SK-N-SH (cell line): Measurements from ENCODE around the gene RBMS1.

Experiments used
- CTCF ChIP-seq: fragments of 200-600 bp; sonication (generic); IDR thresholded peaks from 2 replicates; pipeline ENCODE4 v1.6.1; 2017; ENCODE audit warnings: antibody characterized with exemption, mild to moderate bottlenecking, moderate library complexity
- EP300 ChIP-seq, 2 experiments: IDR thresholded peaks; 2 replicates each; pipeline versions ENCODE4 v1.4.0 to v1.6.1; 2012; ENCODE audit warnings: borderline replicate concordance in 1 of 2, low read depth in 1 of 2, low read length in 1 of 2
- MAX ChIP-seq: IDR thresholded peaks from 2 replicates; pipeline ENCODE4 v1.4.0; 2012; ENCODE audit warnings: low read depth
- MEF2A ChIP-seq: IDR thresholded peaks from 2 replicates; pipeline ENCODE4 v1.4.0; 2012; ENCODE audit warnings: low read depth, borderline replicate concordance
- POLR2AphosphoS5 ChIP-seq: IDR thresholded peaks from 2 replicates; pipeline ENCODE4 v1.6.1; 2012; ENCODE audit warnings: low read depth, low read length
- RAD21 ChIP-seq: IDR thresholded peaks from 2 replicates; pipeline ENCODE4 v1.6.1; 2012; ENCODE audit warnings: mild to moderate bottlenecking, low read length
- RCOR1 ChIP-seq: fragments of 150-350 bp; IDR thresholded peaks from 2 replicates; pipeline ENCODE4 v1.6.1; 2017; ENCODE audit warnings: antibody characterized with exemption, low read length
- RFX5 ChIP-seq: IDR thresholded peaks from 2 replicates; pipeline ENCODE4 v1.6.1; 2012; ENCODE audit warnings: mild to moderate bottlenecking, improper control_type of control experiment, low read length
- SIN3A ChIP-seq: IDR thresholded peaks from 2 replicates; pipeline ENCODE4 v1.6.1; 2012; ENCODE audit warnings: low read depth, mild to moderate bottlenecking, low read length, moderate library complexity, borderline replicate concordance
- SMC3 ChIP-seq: IDR thresholded peaks from 2 replicates; pipeline ENCODE4 v1.6.1; 2012; ENCODE audit warnings: low read depth, low read length, improper control_type of control experiment
- TAF1 ChIP-seq: IDR thresholded peaks from 2 replicates; pipeline ENCODE4 v1.6.1; 2012; ENCODE audit warnings: low read depth, mild to moderate bottlenecking, low read length, moderate library complexity, borderline replicate concordance
- TCF12 ChIP-seq: IDR thresholded peaks from 2 replicates; pipeline ENCODE4 v1.4.0; 2012
- TEAD4 ChIP-seq: IDR thresholded peaks from 2 replicates; pipeline ENCODE4 v1.4.0; 2012; ENCODE audit warnings: mild to moderate bottlenecking, borderline replicate concordance; ENCODE audit not compliant: insufficient read depth
- ZBTB33 ChIP-seq: IDR thresholded peaks from 2 replicates; pipeline ENCODE4 v1.4.0; 2012; ENCODE audit warnings: low read depth, borderline replicate concordance

DNA sequence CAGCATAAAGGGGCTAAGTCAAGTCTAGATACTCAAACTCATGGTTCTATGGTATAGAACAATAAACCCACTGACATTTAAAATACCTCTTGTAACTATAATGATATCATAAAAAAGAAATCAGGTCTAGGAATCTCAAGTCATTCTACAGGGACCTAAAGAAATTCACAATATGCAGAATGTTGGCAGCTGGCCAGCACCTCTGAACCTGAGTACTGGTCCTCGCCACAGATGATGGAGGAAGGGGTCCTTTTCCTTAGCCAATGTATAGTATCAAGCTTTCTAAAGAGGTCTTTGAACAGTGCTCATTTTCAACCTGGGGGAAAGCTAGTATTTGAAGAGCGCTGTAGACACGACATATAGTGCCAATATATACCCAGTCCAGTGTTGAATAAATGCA is 185.1 kb downstream of the RBMS1 start:
- TF ChIP-seq TAF1, result no peak
- TF ChIP-seq RFX5, result no peak
- TF ChIP-seq MEF2A, result no peak
- TF ChIP-seq SIN3A, result no peak
- TF ChIP-seq CTCF, result no peak
- no peak for TF ChIP-seq ZBTB33
- no peak for TF ChIP-seq RAD21
- TF ChIP-seq TCF12, result no peak
- TF ChIP-seq EP300 (IDR thresholded peaks at IDR 0.05; ENCODE audit: borderline replicate concordance in 1 of 2, low read depth in 1 of 2, low read length in 1 of 2), result no peak
- no peak for TF ChIP-seq TEAD4
- no peak for TF ChIP-seq SMC3
- no peak for TF ChIP-seq MAX
- TF ChIP-seq RCOR1, result no peak
- no peak for TF ChIP-seq POLR2AphosphoS5
